KOPT-K1 (cell line): ENCODE data around the gene APOA1.
"Not testable (repeated sequence)": the region's sequence is repeated elsewhere in the genome, so short reads cannot be mapped to it uniquely, and the experiment has no call there.

Source experiments
- H3K27ac ChIP-seq: fragments of 200-600 bp; sonication (generic); 2 replicates; pipeline ENCODE4 v1.5.1; 2016; ENCODE audit warnings: antibody characterized with exemption, mild to moderate bottlenecking, low read depth, low read length; ENCODE audit not compliant: poor library complexity, severe bottlenecking
- H3K36me3 ChIP-seq: fragments of 200-600 bp; sonication (generic); 2 replicates; pipeline ENCODE4 v1.5.1; 2017; ENCODE audit warnings: antibody characterized with exemption, mild to moderate bottlenecking, low read length, moderate library complexity; ENCODE audit not compliant: insufficient read depth
- H3K9me3 ChIP-seq: fragments of 200-600 bp; sonication (generic); 2 replicates; pipeline ENCODE4 v1.5.1; 2017; ENCODE audit warnings: antibody characterized with exemption, low read length, mild to moderate bottlenecking; ENCODE audit not compliant: insufficient read depth, poor library complexity, severe bottlenecking

Gene APOA1

GRCh38 chr11:116821050-116821918 is 16.1 kb downstream of the APOA1 start:
- Histone ChIP-seq H3K9me3 (no peaks in the 10 kb centered on the region), H3K36me3 (no peaks in the 10 kb centered on the region), H3K27ac (no peak overlapping the region)

- Histone ChIP-seq H3K36me3 (no peaks in the 10 kb centered on the region), H3K27ac (no peak overlapping the region), H3K9me3 (no peaks in the 10 kb centered on the region)
Measured at GRCh38 chr11:116819049-116819448, 18.4 kb downstream of the APOA1 start.

GRCh38 chr11:116814502-116814901 is 22.9 kb downstream of the APOA1 start:
- H3K9me3 ChIP-seq = no peaks in the 10 kb centered on the region
- no peaks in the 10 kb centered on the region for H3K36me3 ChIP-seq
- no peak overlapping the region for H3K27ac ChIP-seq

- Histone ChIP-seq H3K36me3 (no peaks in the 10 kb centered on the region), H3K9me3 (no peaks in the 10 kb centered on the region), H3K27ac (no peak overlapping the region)
Measured at GRCh38 chr11:116813781-116814471, 23.5 kb downstream of the APOA1 start.

- Histone ChIP-seq H3K27ac (no peak overlapping the region), H3K9me3 (no peaks in the 10 kb centered on the region), H3K36me3 (no peaks in the 10 kb centered on the region)
Measured at GRCh38 chr11:116813170-116813569, 24.3 kb downstream of the APOA1 start.

GRCh38 chr11:116812109-116812508 is 25.3 kb downstream of the APOA1 start:
- no peaks in the 10 kb centered on the region for H3K36me3 ChIP-seq
- no peak overlapping the region for H3K27ac ChIP-seq
- no peaks in the 10 kb centered on the region for H3K9me3 ChIP-seq

- Histone ChIP-seq H3K27ac (no peak overlapping the region), H3K36me3 (no peaks in the 10 kb centered on the region), H3K9me3 (no peaks in the 10 kb centered on the region)
Measured at GRCh38 chr11:116811194-116811593, 26.2 kb downstream of the APOA1 start.

GRCh38 chr11:116808262-116809175 is 28.9 kb downstream of the APOA1 start:
- Histone ChIP-seq H3K27ac (no peak overlapping the region), H3K36me3 (no peaks in the 10 kb centered on the region), H3K9me3 (no peaks in the 10 kb centered on the region)

- Histone ChIP-seq H3K9me3 (no peaks in the 10 kb centered on the region), H3K36me3 (no peaks in the 10 kb centered on the region), H3K27ac (no peak overlapping the region)
Measured at GRCh38 chr11:116807601-116808261, 29.7 kb downstream of the APOA1 start.

- Histone ChIP-seq H3K36me3 (no peaks in the 10 kb centered on the region), H3K9me3 (no peaks in the 10 kb centered on the region), H3K27ac (no peak overlapping the region)
Measured at GRCh38 chr11:116804001-116804400, 33.4 kb downstream of the APOA1 start.

GRCh38 chr11:116801662-116802061 is 35.8 kb downstream of the APOA1 start:
- not testable (repeated sequence) for H3K36me3 ChIP-seq

GRCh38 chr11:116800610-116801009 is 36.8 kb downstream of the APOA1 start:
- H3K9me3 ChIP-seq = no peaks in the 10 kb centered on the region
- no peak overlapping the region for H3K27ac ChIP-seq
- no peaks in the 10 kb centered on the region for H3K36me3 ChIP-seq

More at GRCh38 chr11:116801662-116802061, 35.8 kb downstream of the APOA1 start:
- H3K9me3 ChIP-seq, H3K27ac ChIP-seq: not testable (repeated sequence)

GRCh38 chr11:116798368-116798767 is 39.1 kb downstream of the APOA1 start:
- Histone ChIP-seq H3K9me3 (no peaks in the 10 kb centered on the region), H3K36me3 (no peaks in the 10 kb centered on the region), H3K27ac (no peak overlapping the region)

- no peaks in the 10 kb centered on the region for H3K36me3 ChIP-seq
- no peaks in the 10 kb centered on the region for H3K9me3 ChIP-seq
- H3K27ac ChIP-seq = no peak overlapping the region
Measured at GRCh38 chr11:116797816-116798215, 39.6 kb downstream of the APOA1 start.
